Neural cell (in vitro differentiated cells): Measurements from ENCODE around the gene NALCN. TPM values are rescaled to one million over a fixed set of nuclear protein-coding genes. Genes with fewer than 3 reads are reported as not detected.

ENCODE experiments used
- H2AFZ ChIP-seq: fragments of 200-600, 300-800 bp; sonication (generic), shearing (Covaris generic); 2 replicates; pipeline ENCODE4 v1.6.0; 2014; ENCODE audit warnings: low read depth, mild to moderate bottlenecking, antibody characterized with exemption, low read length, moderate library complexity
- H3F3A ChIP-seq: fragments of 200-600 bp; shearing (Covaris generic); 2 replicates; pipeline ENCODE4 v1.6.1; 2016; ENCODE audit warnings: mild to moderate bottlenecking, moderate library complexity, mixed read lengths, antibody characterized with exemption, low read length; ENCODE audit not compliant: insufficient read depth, poor library complexity, severe bottlenecking
- H3K27ac ChIP-seq: fragments of 200-600, 300-800 bp; sonication (generic), shearing (Covaris generic); 2 replicates; pipeline ENCODE4 v1.5.1; 2014; ENCODE audit warnings: mild to moderate bottlenecking, low read length, moderate library complexity
- H3K27me3 ChIP-seq: fragments of 300-800, 200-600 bp; sonication (generic), shearing (Covaris generic); 2 replicates; pipeline ENCODE4 v1.6.0; 2014; ENCODE audit warnings: mild to moderate bottlenecking, low read depth, low read length, moderate library complexity; ENCODE audit not compliant: insufficient read depth
- H3K36me3 ChIP-seq: fragments of 300-800, 200-600 bp; sonication (generic), shearing (Covaris generic); 2 replicates; pipeline ENCODE4 v1.5.1; 2014; ENCODE audit warnings: mild to moderate bottlenecking, antibody characterized with exemption, low read length, moderate library complexity; ENCODE audit not compliant: insufficient read depth
- H3K4me2 ChIP-seq: fragments of 300-800, 200-600 bp; sonication (generic), shearing (Covaris generic); 2 replicates; pipeline ENCODE4 v1.6.0; 2014; ENCODE audit warnings: mild to moderate bottlenecking, low read length
- H3K4me3 ChIP-seq: fragments of 300-800, 200-600 bp; sonication (generic), shearing (Covaris generic); 2 replicates; pipeline ENCODE4 v1.5.1; 2014; ENCODE audit warnings: mild to moderate bottlenecking, low read length, moderate library complexity
- H3K79me2 ChIP-seq: fragments of 200-600 bp; shearing (Covaris generic); replicated peaks from 2 replicates; pipeline ENCODE4 v1.6.0; 2014; ENCODE audit warnings: mild to moderate bottlenecking, low read length, moderate library complexity; ENCODE audit not compliant: insufficient read depth
- H3K9ac ChIP-seq: fragments of 300-800, 200-600 bp; sonication (generic), shearing (Covaris generic); 2 replicates; pipeline ENCODE4 v1.6.1; 2016; ENCODE audit warnings: mild to moderate bottlenecking, low read length, mixed read lengths
- H3K9me2 ChIP-seq: fragments of 200-600 bp; shearing (Covaris generic); 2 replicates; pipeline ENCODE4 v1.6.1; 2016; ENCODE audit warnings: mild to moderate bottlenecking, low read length, mixed read lengths; ENCODE audit not compliant: insufficient read depth
- H3K9me3 ChIP-seq: fragments of 200-600, 300-800 bp; sonication (generic), shearing (Covaris generic); 2 replicates; pipeline ENCODE4 v1.6.1; 2016; ENCODE audit warnings: mild to moderate bottlenecking, mixed run types, low read length, moderate library complexity, mixed read lengths
- H4K20me1 ChIP-seq: fragments of 200-600 bp; shearing (Covaris generic); 2 replicates; pipeline ENCODE4 v1.6.1; 2016; ENCODE audit warnings: mild to moderate bottlenecking, mixed run types; ENCODE audit not compliant: insufficient read depth
- CTCF ChIP-seq: fragments of 450-650 bp; IDR thresholded peaks from 2 replicates; pipeline ENCODE4 v1.5.1; 2014; ENCODE audit warnings: antibody characterized with exemption, mild to moderate bottlenecking, moderate library complexity; ENCODE audit not compliant: poor library complexity, severe bottlenecking
- EP300 ChIP-seq: fragments of 450-650 bp; conservative IDR thresholded peaks from 2 replicates; pipeline ENCODE4 v1.6.1; 2014; ENCODE audit warnings: antibody characterized with exemption, mild to moderate bottlenecking, moderate library complexity; ENCODE audit not compliant: poor library complexity, severe bottlenecking
- EZH2 ChIP-seq: fragments of 200-600, 300-800 bp; shearing (Covaris generic), sonication (generic); IDR thresholded peaks from 2 replicates; pipeline ENCODE4 v1.6.1; 2014; ENCODE audit warnings: antibody characterized with exemption, low read length, borderline replicate concordance, mild to moderate bottlenecking; ENCODE audit not compliant: insufficient read depth, poor library complexity, severe bottlenecking
- MXI1 ChIP-seq: fragments of 450-650 bp; conservative IDR thresholded peaks from 2 replicates; pipeline ENCODE4 v1.6.1; 2014; ENCODE audit warnings: antibody characterized with exemption, mild to moderate bottlenecking; ENCODE audit not compliant: poor library complexity, severe bottlenecking
- POLR2AphosphoS5 ChIP-seq: IDR thresholded peaks from 2 replicates; pipeline ENCODE4 v1.6.1; 2012
- RAD21 ChIP-seq: fragments of 450-650 bp; conservative IDR thresholded peaks from 2 replicates; pipeline ENCODE4 v1.6.1; 2014; ENCODE audit warnings: antibody characterized with exemption, mild to moderate bottlenecking, moderate library complexity
- REST ChIP-seq: IDR thresholded peaks from 2 replicates; pipeline ENCODE4 v1.6.1; 2012; ENCODE audit warnings: borderline replicate concordance
- SMC3 ChIP-seq: fragments of 450-650 bp; conservative IDR thresholded peaks from 2 replicates; pipeline ENCODE4 v1.6.1; 2014; ENCODE audit warnings: antibody characterized with exemption, mild to moderate bottlenecking, moderate library complexity; ENCODE audit not compliant: poor library complexity
- TAF1 ChIP-seq: IDR thresholded peaks from 2 replicates; pipeline ENCODE4 v1.6.1; 2012; ENCODE audit warnings: low read depth
- polyA plus RNA-seq: library from polyadenylated mRNA; depleted of rRNA; stranded (reverse); fragments of >200 nt; gene quantifications from 2 replicates; pipeline ENCODE4 v1.2.3, GENCODE V29; 2014

NALCN gene
- polyA plus RNA-seq, 1 donor from 2014 or later: 24.1 TPM

- no peak for TF ChIP-seq REST
- no peak for TF ChIP-seq EP300
Measured at GRCh38 chr13:101412076-101412475, 4.2 kb downstream of the NALCN start (continued).

GRCh38 chr13:101408992-101409656 is 7.2 kb downstream of the NALCN start:
- Histone ChIP-seq H3K4me3 (no peak overlapping the region), H3K27me3 (no peaks in the 10 kb centered on the region), H3K4me2 (no peak overlapping the region), H3K9ac (no peak overlapping the region), H3K27ac (no peak overlapping the region), H2AFZ (no peak overlapping the region), H3F3A (no peaks in the 10 kb centered on the region), H3K9me2 (no peaks in the 10 kb centered on the region), H4K20me1 (no peaks in the 10 kb centered on the region), H3K36me3 (no peaks in the 10 kb centered on the region), H3K9me3 (no peaks in the 10 kb centered on the region), H3K79me2 (no peaks in the 10 kb centered on the region)
- TF ChIP-seq REST: no peak
- no peak for TF ChIP-seq TAF1

- Histone ChIP-seq H3K9ac (no peak overlapping the region), H3F3A (no peaks in the 10 kb centered on the region), H3K9me3 (no peaks in the 10 kb centered on the region), H3K9me2 (no peaks in the 10 kb centered on the region), H3K36me3 (no peaks in the 10 kb centered on the region), H3K27me3 (no peaks in the 10 kb centered on the region), H3K4me3 (no peak overlapping the region), H4K20me1 (no peaks in the 10 kb centered on the region), H3K79me2 (no peaks in the 10 kb centered on the region), H3K27ac (no peak overlapping the region), H2AFZ (no peak overlapping the region), H3K4me2 (no peak overlapping the region)
- TF ChIP-seq REST: no peak
- TF ChIP-seq CTCF: no peak
- no peak for TF ChIP-seq RAD21
- TF ChIP-seq MXI1: no peak
- no peak for TF ChIP-seq TAF1
- no peak for TF ChIP-seq SMC3
- no peak for TF ChIP-seq EZH2
- no peak for TF ChIP-seq POLR2AphosphoS5
- TF ChIP-seq EP300: no peak
Measured at GRCh38 chr13:101408154-101408553, 8.2 kb downstream of the NALCN start.
